ENCODE results near the gene INO80.

DNA sequence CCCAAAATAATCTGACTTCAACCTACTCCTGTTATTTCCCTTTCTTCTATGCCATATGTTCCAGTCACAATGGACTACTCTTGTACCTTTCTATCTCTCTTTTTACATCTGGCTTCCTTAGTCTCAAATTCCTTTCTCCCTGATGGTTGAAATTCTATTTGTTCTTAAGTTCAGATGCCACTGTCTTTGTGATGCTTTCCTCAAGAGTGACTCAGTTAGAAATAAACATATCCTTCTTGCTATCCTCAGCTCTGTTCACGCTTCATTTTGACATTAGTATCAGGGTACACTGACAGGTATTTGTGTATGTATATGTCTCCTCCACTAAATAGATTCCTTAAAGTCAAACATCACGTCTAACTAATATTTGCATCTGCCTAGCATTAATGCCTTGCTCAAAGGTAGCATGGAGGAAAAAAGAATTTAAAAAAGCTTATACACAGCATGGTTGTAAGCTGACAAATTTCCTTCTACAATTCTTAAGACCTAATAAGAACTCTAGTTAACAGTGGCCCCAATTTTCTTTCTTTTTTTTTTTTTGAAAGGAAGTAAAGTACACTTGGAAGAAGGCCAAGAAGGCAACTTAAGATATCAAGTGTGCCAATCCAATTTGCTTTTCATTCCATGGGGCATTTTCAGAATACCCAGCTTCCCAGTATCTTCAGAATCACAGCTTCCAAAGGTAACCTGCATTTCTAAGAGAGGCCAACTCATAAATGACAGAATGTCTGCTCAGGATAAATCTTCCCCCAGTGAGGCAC lies 104.8 kb downstream of the INO80 start:
- TF ChIP-seq, protein P1, sequence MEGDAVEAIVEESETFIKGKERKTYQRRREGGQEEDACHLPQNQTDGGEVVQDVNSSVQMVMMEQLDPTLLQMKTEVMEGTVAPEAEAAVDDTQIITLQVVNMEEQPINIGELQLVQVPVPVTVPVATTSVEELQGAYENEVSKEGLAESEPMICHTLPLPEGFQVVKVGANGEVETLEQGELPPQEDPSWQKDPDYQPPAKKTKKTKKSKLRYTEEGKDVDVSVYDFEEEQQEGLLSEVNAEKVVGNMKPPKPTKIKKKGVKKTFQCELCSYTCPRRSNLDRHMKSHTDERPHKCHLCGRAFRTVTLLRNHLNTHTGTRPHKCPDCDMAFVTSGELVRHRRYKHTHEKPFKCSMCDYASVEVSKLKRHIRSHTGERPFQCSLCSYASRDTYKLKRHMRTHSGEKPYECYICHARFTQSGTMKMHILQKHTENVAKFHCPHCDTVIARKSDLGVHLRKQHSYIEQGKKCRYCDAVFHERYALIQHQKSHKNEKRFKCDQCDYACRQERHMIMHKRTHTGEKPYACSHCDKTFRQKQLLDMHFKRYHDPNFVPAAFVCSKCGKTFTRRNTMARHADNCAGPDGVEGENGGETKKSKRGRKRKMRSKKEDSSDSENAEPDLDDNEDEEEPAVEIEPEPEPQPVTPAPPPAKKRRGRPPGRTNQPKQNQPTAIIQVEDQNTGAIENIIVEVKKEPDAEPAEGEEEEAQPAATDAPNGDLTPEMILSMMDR (conservative IDR thresholded peaks at IDR 0.05; ENCODE audit: low read depth, low read length): no peak
- TF ChIP-seq EZH2 (IDR thresholded peaks at IDR 0.05; ENCODE audit: borderline replicate concordance, low read depth, low read length, poor library complexity, severe bottlenecking): no peak

Measured in A673 (cell line).